NB4 (cell line): ENCODE measurements around the gene RRP1.

Source experiments
- DNase-seq: peaks from one replicate; pipeline ENCODE4 v3.0.0; 2010; ENCODE audit warnings: low read depth
- H3K4me3 ChIP-seq: one replicate; pipeline ENCODE4 v1.5.1; 2011; ENCODE audit warnings: mild to moderate bottlenecking, low read depth, low read length, moderate library complexity
- MYC ChIP-seq: IDR thresholded peaks from 2 replicates; pipeline ENCODE4 v1.6.1; 2011; ENCODE audit warnings: low read depth, low read length
- POLR2A ChIP-seq: IDR thresholded peaks from 2 replicates; pipeline ENCODE4 v1.6.1; 2011; ENCODE audit warnings: mild to moderate bottlenecking; ENCODE audit not compliant: insufficient read length; ENCODE audit errors: extremely low read depth
- TF ChIP-seq, protein P1 (sequence below): IDR thresholded peaks from one replicate; pipeline ENCODE4 v1.5.1; 2012; ENCODE audit warnings: low read depth, low read length
- TF ChIP-seq, protein P2 (sequence below): IDR thresholded peaks from 2 replicates; pipeline ENCODE4 v1.6.1; 2011; ENCODE audit warnings: low read depth, low read length

The RRP1 gene

DNA sequence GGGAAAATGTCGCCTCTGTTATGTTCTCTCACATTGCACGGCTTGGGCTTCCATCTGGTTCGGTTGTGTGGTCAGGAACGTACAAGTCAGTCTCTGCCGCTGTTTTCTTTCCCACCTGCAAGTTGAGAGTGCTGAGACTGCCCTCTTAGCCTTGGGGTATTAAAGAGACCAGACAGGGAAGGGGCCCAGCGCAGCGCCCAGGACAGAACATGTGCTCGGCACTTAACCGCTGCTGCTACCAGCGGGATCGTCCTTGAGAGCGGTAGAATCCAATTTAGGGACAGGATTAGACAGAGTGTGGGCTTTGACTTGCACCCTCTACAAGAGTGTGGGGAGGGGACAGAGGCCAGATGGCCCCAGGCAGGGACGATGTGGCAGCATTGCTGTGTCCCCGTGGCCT is 57.9 kb downstream of the RRP1 start:
- DNase-seq = no peak
- H3K4me3 ChIP-seq = no peak overlapping the region
- TF ChIP-seq, protein P1, sequence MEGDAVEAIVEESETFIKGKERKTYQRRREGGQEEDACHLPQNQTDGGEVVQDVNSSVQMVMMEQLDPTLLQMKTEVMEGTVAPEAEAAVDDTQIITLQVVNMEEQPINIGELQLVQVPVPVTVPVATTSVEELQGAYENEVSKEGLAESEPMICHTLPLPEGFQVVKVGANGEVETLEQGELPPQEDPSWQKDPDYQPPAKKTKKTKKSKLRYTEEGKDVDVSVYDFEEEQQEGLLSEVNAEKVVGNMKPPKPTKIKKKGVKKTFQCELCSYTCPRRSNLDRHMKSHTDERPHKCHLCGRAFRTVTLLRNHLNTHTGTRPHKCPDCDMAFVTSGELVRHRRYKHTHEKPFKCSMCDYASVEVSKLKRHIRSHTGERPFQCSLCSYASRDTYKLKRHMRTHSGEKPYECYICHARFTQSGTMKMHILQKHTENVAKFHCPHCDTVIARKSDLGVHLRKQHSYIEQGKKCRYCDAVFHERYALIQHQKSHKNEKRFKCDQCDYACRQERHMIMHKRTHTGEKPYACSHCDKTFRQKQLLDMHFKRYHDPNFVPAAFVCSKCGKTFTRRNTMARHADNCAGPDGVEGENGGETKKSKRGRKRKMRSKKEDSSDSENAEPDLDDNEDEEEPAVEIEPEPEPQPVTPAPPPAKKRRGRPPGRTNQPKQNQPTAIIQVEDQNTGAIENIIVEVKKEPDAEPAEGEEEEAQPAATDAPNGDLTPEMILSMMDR = no peak
- TF ChIP-seq, protein P2, sequence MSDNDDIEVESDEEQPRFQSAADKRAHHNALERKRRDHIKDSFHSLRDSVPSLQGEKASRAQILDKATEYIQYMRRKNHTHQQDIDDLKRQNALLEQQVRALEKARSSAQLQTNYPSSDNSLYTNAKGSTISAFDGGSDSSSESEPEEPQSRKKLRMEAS = no peak
- TF ChIP-seq POLR2A = no peak

DNA sequence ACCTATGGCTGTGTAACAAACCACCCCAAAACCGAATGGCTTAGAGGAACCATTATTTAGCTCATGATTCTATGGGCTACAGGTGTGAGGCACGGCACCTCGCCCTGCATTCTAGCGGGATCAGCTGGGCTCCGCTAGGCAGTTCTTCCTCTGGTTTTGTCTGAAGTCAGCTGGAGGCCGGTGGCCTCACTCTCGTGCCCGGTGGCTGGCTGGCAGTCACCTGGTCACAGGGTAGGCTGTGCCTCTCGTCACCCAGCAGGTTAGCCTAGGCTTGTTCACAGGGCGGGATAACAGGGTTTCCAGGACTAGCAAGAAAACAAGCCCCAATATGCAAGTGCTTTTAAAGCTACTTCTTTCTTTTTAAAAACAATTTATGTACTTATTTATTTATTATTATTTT is 59.4 kb downstream of the RRP1 start:
- H3K4me3 ChIP-seq = no peak overlapping the region
- DNase-seq = no peak
- no peak for TF ChIP-seq MYC
- TF ChIP-seq, protein P1 = no peak
- TF ChIP-seq POLR2A = no peak

DNA sequence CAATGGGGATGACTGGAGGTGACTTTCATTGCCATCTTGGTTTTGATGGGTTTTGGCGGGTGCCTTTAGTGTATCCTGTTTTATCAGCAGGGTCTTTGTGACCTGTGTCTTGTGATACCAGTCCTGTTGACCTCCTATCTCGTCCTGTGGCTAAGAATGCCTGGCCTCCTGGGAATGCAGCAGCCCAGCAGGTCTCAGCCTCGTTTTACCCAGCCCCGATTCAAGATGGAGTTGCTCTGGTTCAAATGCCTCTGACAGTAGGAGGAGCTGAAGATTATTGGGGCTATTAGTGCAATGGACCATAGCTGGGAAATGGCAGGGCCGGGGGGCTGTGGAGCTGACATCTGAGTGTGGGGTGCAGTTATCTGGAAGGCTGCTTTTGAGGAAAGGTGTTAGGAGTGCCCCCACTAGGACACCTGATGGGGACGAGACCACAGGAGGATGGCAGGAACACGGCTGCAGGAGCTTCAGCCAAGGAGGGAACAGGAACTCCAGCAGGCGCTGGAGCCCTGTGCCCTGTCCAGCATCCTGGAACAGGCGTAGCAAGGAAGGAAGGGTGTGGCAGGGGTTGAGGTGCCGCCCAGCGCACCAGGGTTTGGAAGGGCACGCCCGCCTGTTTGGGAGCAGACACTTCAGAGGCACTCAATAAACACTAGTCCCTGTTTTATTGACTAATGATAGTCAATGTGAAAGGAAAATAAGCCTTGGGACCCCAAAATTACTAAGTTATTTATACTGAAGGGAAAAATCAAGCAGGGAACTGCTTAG is 60.3 kb downstream of the RRP1 start:
- no peak for DNase-seq
- TF ChIP-seq POLR2A (no peak), MYC (no peak)
- TF ChIP-seq, protein P2 = no peak
- TF ChIP-seq, protein P1 = no peak
- no peak overlapping the region for H3K4me3 ChIP-seq

DNA sequence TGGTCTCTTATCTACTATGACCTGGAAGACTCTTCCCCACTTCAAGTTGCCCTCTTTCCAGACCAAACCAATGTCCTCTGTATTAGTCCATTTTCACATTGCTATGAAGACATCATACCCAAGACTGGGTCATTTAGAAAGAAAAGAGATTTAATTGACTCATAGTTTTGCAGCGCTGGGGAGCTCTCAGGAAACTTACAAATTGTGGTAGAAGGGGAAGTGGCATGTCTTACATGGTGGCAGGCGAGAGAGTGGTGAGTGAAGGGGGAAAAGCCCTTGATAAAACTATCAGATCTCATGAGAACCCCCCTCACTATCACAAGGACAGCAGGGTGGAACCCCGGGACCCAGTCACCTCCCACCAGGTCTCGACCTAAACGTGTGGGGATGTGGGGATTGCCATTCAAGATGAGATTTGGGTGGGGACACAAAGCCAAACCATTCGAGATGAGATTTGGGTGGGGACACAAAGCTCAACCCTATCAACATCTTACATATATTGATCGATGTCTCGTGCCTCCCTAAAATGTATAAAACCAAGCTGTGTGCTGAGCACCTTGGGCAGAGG is 61.4 kb downstream of the RRP1 start:
- no peak overlapping the region for H3K4me3 ChIP-seq
- TF ChIP-seq, protein P2 = no peak
- TF ChIP-seq MYC (no peak), POLR2A (no peak)
- TF ChIP-seq, protein P1 = no peak
- DNase-seq = peak; percentile 30

DNA sequence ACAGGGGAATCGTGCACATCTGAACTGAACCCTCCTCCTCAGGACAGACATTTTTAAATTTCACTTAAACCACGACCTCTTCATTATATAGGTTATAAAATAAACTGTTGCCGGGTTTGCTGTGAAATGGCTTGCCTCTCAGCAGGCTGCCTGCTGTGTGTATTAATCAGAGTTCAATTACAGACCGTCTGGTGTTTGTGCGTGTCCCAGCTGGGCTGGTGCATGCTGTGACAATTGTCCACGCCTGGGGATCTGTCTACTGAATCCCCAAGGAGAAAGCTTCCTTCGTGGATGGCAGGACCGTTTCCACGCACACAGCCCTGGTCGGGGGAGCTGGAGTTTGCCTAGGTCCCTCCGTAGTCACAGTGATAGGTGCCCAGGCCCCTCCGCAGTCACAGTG is 62.2 kb downstream of the RRP1 start:
- no peak for DNase-seq
- TF ChIP-seq, protein P2 = no peak
- TF ChIP-seq MYC (no peak), POLR2A (no peak)
- TF ChIP-seq, protein P1 = no peak
- no peak overlapping the region for H3K4me3 ChIP-seq
